Lower leg skin (tissue), 3 donors: ENCODE data around the gene RAB6D.

Source experiments
- CTCF ChIP-seq, 3 donors: fragments of 450-650 bp; IDR thresholded peaks; one replicate each; pipeline ENCODE4 v1.5.1; 2016; ENCODE audit warnings: antibody characterized with exemption in 3 of 3, mild to moderate bottlenecking in 3 of 3, moderate library complexity in 2 of 3
- POLR2A ChIP-seq, 2 donors: fragments of 450-650 bp; IDR thresholded peaks; one replicate each; pipeline ENCODE4 v1.6.1; 2016 to 2017; ENCODE audit warnings: antibody characterized with exemption in 2 of 2, mild to moderate bottlenecking in 1 of 2, moderate library complexity in 1 of 2

- TF ChIP-seq CTCF (IDR thresholded peaks at IDR 0.05), result no peak
- no peak for TF ChIP-seq POLR2A (IDR thresholded peaks at IDR 0.05)
These were observed 14.9 kb downstream of the RAB6D start for GRCh38 chr2:131349021-131349420.
